Muscle layer of duodenum (tissue), 2 donors: ENCODE data around the gene CNPY1.

Source experiments
- H3K27ac ChIP-seq: one replicate; pipeline ENCODE4 v1.7.0; 2013; ENCODE audit warnings: mild to moderate bottlenecking, low read length
- H3K27me3 ChIP-seq: one replicate; pipeline ENCODE4 v1.7.0; 2013; ENCODE audit warnings: low read depth, mild to moderate bottlenecking, control low read depth, low read length
- H3K36me3 ChIP-seq, 2 donors: one replicate each; pipeline ENCODE4 v1.7.0; 2013; ENCODE audit warnings: low read length in 2 of 2, control low read depth in 1 of 2, mild to moderate bottlenecking in 1 of 2; ENCODE audit not compliant: insufficient read depth in 2 of 2, control insufficient read depth in 1 of 2
- H3K4me1 ChIP-seq, 2 donors: one replicate each; pipeline ENCODE4 v1.7.0; 2013; ENCODE audit warnings: low read length in 2 of 2, mild to moderate bottlenecking in 2 of 2, control low read depth in 1 of 2, moderate library complexity in 1 of 2; ENCODE audit not compliant: insufficient read depth in 2 of 2, control insufficient read depth in 1 of 2
- H3K4me3 ChIP-seq, 2 donors: one replicate each; pipeline ENCODE4 v1.7.0; 2013; ENCODE audit warnings: low read length in 2 of 2, low read depth in 1 of 2, mild to moderate bottlenecking in 1 of 2
- H3K9me3 ChIP-seq, 2 donors: one replicate each; pipeline ENCODE4 v1.7.0; 2013; ENCODE audit warnings: low read length in 2 of 2, control low read depth in 1 of 2, mild to moderate bottlenecking in 1 of 2; ENCODE audit not compliant: control insufficient read depth in 1 of 2
- donor health status: healthy.

CNPY1 gene

DNA sequence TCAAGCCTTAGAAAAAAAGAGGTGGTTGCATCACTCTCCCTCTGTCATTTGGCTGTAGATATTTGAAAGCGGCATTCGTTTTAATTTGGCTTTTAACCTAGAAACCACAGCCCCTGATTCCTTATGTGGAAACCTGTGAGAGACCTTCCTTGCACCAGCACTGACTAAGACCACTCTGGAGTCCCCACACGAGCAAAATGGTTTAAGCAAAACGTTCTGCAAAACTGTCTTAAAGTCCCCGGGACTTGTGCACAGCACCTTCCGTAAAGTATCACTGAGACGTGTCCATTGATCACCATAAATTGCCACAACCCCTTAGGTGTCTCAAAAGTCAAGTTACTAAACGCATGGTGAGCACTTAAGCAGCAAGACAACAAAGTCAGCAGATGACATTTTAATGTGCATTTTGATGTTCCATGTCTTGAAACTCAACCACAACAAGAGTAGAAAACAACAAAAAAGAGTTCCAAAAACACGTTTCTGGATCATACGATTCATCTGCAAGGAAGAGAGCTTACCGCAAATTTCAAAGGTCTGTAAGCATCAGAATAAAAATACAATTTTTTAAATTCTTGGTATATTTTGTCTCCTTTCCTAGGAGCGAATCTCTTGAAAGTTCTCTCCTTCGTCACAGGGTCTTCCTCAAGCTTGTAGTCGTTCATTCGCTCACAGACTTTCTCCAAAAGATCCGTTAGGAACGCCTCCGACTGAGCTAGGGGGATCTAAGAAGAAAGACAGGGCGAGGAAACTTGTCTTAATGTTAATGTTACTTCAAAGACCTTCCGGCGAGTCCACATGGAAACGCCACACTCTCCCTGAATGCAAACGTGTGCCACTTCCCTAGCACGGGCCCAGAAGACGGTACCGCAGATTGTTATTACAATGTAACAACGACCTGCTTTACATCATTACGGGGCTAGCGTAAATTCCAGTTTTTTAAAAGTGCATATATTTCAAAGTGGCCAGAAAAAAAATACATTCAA is 37.7 kb downstream of the CNPY1 start:
- H3K36me3 ChIP-seq: no peaks in the 10 kb centered on the region
- peaks cover 75% of the 10 kb centered on the region for H3K27me3 ChIP-seq
- peaks cover 0 to 17% of the 10 kb centered on the region in 2 donors for H3K4me1 ChIP-seq
- H3K27ac ChIP-seq: no peak overlapping the region
- H3K9me3 ChIP-seq: peaks cover 0 to 3% of the 10 kb centered on the region in 2 donors
- no peak overlapping the region for H3K4me3 ChIP-seq

GRCh38 chr7:155507576-155507975 is 38.8 kb downstream of the CNPY1 start:
- Histone ChIP-seq H3K4me1 (peaks cover 0 to 17% of the 10 kb centered on the region in 2 donors), H3K27ac (no peak overlapping the region), H3K27me3 (peaks cover 72% of the 10 kb centered on the region), H3K9me3 (peaks cover 0 to 3% of the 10 kb centered on the region in 2 donors), H3K36me3 (no peaks in the 10 kb centered on the region), H3K4me3 (no peak overlapping the region)

DNA sequence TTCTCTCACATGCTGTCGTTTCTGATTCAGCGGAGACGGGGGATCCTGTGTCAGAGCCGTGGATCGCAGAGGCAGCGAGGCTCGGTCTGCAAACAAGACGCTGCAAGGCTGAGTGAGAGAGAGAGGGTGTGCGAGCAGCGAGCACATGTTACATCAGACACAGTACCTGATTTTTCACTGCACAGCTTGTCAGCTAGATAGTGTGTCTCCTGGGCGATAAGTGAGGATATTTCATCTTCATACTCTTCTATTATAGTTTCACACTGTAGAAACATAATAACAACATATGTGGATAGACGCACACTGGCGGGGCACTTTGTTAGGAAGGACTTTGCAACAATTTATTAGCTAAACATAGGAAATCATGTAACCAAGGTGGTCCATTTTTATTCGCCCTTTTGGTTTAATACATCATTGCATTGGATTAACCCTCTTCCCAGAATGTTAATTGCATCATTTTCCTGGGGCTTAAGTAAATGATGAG is 39.5 kb downstream of the CNPY1 start:
- Histone ChIP-seq H3K4me3 (no peak overlapping the region), H3K27me3 (peaks cover 66% of the 10 kb centered on the region), H3K4me1 (peaks cover 0 to 17% of the 10 kb centered on the region in 2 donors), H3K9me3 (peaks cover 0 to 3% of the 10 kb centered on the region in 2 donors), H3K27ac (no peak overlapping the region), H3K36me3 (no peaks in the 10 kb centered on the region)

- peaks cover 60% of the 10 kb centered on the region for H3K27me3 ChIP-seq
Observed at GRCh38 chr7:155505422-155505793, 41.0 kb downstream of the CNPY1 start.

DNA sequence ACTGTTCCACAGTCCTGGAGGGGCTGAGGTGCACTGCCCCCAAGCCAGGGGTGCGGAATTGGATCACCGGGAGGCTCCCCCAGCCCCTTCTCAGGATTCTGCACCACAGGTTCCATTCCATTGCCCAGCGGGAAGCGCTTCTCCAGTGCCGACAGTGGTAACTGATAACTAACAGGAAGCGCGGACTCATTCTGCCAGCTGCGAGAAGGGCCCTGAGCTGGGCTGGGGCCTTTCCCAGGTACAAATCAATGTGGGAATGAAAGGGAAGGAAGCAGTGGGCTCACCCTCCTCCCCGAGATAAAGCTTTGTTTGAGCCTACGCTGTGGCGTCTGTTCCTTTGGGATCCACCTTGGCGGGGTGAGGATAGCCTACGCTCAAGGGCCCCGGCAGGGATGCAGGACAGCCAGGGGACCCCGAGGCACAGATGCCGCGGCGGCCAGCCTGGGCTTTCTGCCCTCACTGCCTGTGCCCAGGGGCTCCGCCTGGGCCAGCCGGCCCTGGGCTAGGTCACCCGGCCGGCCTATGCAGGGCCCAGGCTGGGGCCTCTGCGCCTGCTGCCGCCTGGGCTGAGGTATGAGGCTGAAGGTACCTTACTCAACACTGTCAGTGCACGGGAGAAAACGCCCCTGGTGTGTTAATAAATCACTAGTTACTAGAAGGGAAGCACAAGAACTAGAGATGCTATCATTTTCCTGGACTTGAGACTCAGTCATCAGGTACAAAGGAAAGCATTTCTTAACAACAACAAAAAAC is 49.0 kb downstream of the CNPY1 start:
- Histone ChIP-seq H3K27me3 (peaks cover 11% of the 10 kb centered on the region), H3K9me3 (no peaks in the 10 kb centered on the region), H3K4me3 (no peak overlapping the region), H3K36me3 (no peaks in the 10 kb centered on the region), H3K4me1 (no peaks in the 10 kb centered on the region), H3K27ac (no peak overlapping the region)

More at GRCh38 chr7:155505422-155505793, 41.0 kb downstream of the CNPY1 start:
- peaks cover 0 to 17% of the 10 kb centered on the region in 2 donors for H3K4me1 ChIP-seq
- no peak overlapping the region for H3K27ac ChIP-seq
- H3K36me3 ChIP-seq: no peaks in the 10 kb centered on the region
- H3K9me3 ChIP-seq: peaks cover 0 to 3% of the 10 kb centered on the region in 2 donors
- no peak overlapping the region for H3K4me3 ChIP-seq

DNA sequence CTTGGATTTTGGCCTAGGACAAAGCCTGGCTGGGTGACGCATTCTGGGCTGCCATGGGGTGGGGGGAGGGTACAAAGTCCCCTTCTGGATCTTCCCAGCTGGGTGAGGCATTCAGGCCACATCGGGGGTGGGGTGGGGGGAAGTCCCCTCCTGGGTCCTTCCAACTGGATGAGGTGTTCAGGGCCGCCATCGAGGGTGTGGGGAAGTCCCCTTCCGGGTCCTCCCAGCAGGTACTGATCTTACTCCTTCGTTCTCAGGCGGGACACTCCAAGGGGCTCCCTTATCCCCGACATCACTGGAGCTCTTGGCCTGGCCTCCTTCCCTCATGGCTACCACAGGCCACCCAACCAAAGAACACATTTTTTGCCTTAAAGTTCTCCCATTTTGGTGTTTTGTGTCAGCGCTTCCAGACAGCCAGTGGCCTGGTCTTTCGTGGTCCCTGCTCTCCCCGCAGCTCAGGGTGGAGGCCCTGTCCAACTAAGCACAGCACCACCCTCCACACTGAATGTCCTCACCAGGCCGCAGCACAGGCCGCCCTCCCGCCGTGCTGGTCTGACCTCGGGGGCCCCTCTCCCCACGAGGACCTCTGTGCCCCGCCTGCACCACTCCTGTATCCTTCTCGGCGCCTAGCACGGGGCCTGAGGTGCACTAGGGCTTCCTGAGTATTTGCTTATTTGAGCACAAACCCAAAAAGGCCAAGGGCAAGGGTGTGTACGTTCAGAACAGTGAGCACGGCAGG is 49.9 kb downstream of the CNPY1 start:
- H3K9me3 ChIP-seq: no peaks in the 10 kb centered on the region
- no peaks in the 10 kb centered on the region for H3K36me3 ChIP-seq
- H3K4me1 ChIP-seq: peaks cover 0 to 4% of the 10 kb centered on the region in 2 donors
- H3K27ac ChIP-seq: no peak overlapping the region
- no peak overlapping the region for H3K4me3 ChIP-seq
- peaks cover 11% of the 10 kb centered on the region for H3K27me3 ChIP-seq

DNA sequence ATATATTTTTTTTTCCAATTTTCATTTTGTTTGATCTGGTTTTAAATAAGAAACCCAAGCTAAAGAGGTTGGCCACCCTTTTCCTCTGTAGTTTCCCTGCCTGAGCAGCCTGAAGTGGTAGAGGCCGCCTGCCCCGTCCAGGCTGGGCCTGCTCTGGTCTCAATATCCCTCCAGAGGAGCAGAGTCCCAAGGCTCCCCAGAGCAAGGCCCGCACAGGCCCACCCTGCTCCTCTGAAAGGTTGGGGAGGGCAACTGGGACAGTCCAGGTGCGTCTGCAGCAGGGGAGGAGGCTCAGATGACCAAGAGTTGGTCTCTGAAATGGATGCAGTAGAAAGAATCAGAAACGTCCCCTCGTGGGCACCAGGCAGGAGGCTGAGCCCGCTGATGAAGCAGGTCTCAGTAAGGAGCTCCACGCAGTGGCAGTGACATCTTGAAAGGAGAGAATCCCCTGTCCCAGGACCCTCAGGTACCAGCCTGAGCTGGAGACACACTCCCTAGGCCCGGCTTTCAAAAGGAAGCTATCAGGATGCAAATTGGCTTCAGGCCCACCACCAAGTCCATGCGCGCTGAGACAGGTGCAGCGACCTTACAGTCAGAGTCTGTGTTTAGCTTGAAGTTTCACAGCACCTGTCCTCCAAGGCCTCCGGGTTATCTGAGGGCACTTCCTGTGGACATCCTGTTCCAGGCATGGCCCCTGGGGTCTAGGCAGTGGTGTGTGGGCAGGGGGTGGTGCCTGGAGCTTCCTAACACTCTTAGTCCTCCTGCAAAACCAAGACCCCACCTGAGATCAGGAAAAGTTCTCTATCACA is 50.7 kb downstream of the CNPY1 start:
- no peak overlapping the region for H3K4me3 ChIP-seq
- H3K27ac ChIP-seq: no peak overlapping the region
- H3K9me3 ChIP-seq: no peaks in the 10 kb centered on the region
- no peaks in the 10 kb centered on the region for H3K36me3 ChIP-seq
- peaks cover 6% of the 10 kb centered on the region for H3K27me3 ChIP-seq
- H3K4me1 ChIP-seq: peaks cover 0 to 9% of the 10 kb centered on the region in 2 donors

DNA sequence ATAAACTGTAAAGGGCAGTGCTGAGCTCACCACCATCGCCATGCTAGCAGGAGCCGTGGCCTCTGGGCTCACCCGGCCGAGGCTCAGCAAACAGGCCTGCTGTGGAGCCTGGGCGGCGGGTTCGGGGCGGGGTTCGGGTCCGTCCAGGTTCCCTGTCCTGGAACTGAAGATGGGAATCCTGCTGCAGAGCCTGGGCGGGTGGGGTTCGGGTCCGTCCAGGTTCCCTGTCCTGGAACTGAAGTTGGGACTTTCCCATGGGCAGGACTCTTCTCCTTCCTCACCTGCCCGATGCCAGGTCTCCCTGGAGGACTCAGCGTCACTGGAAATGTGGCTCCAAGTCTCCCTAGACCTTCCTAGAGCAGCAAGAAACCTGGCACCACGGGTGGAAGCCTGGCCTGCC is 51.8 kb downstream of the CNPY1 start:
- Histone ChIP-seq H3K9me3 (no peaks in the 10 kb centered on the region), H3K27me3 (peaks cover 6% of the 10 kb centered on the region), H3K4me3 (no peak overlapping the region), H3K4me1 (peaks cover 0 to 15% of the 10 kb centered on the region in 2 donors), H3K27ac (no peak overlapping the region), H3K36me3 (no peaks in the 10 kb centered on the region)

GRCh38 chr7:155493744-155494538 is 52.4 kb downstream of the CNPY1 start:
- Histone ChIP-seq H3K9me3 (no peaks in the 10 kb centered on the region), H3K36me3 (no peaks in the 10 kb centered on the region), H3K27ac (no peak overlapping the region), H3K27me3 (peaks cover 10% of the 10 kb centered on the region), H3K4me1 (peaks cover 0 to 15% of the 10 kb centered on the region in 2 donors), H3K4me3 (no peak overlapping the region)

DNA sequence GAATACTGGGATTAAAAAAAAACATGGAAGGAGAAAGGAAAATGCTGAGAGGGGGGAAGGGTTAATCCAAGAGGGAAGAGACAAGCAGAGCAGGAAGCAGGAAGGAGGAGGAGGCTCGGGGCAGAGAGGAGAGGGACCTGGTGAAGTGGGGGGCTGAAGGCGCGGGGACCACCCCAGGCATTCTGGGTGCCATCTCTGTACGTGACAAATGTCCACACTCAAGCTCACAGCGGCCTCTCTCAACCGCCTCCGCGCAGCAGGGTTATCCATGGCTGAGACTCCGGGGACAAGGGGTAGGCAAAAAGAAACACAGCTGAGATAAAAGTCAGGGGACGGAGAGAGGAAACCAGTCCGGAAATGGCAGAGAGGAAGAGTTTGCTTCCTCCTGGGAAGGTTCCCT is 54.5 kb downstream of the CNPY1 start:
- peaks cover 10% of the 10 kb centered on the region for H3K27me3 ChIP-seq
- no peak overlapping the region for H3K4me3 ChIP-seq
- no peak overlapping the region for H3K27ac ChIP-seq

More for the DNA sequence above, 54.5 kb downstream of the CNPY1 start:
- no peaks in the 10 kb centered on the region for H3K9me3 ChIP-seq
- peaks cover 0 to 15% of the 10 kb centered on the region in 2 donors for H3K4me1 ChIP-seq
- no peaks in the 10 kb centered on the region for H3K36me3 ChIP-seq
